Duodenal mucosa (tissue), 2 donors: ENCODE measurements around the gene ENTPD6.

ENCODE experiments used
- H3K27ac ChIP-seq: one replicate; pipeline ENCODE4 v1.7.0; 2013; ENCODE audit warnings: low read depth, low read length
- H3K27me3 ChIP-seq, 2 donors: one replicate each; pipeline ENCODE4 v1.7.0; 2013; ENCODE audit warnings: low read length in 2 of 2, control low read depth in 1 of 2; ENCODE audit not compliant: insufficient read depth in 2 of 2, control insufficient read depth in 1 of 2
- H3K36me3 ChIP-seq, 2 donors: one replicate each; pipeline ENCODE4 v1.7.0; 2013; ENCODE audit warnings: low read length in 2 of 2, control low read depth in 1 of 2; ENCODE audit not compliant: insufficient read depth in 2 of 2, control insufficient read depth in 1 of 2
- H3K4me1 ChIP-seq, 2 donors: one replicate each; pipeline ENCODE4 v1.7.0; 2013; ENCODE audit warnings: low read length in 2 of 2, control low read depth in 1 of 2; ENCODE audit not compliant: insufficient read depth in 2 of 2, control insufficient read depth in 1 of 2
- H3K4me3 ChIP-seq, 2 donors: one replicate each; pipeline ENCODE4 v1.7.0; 2013; ENCODE audit warnings: low read length in 2 of 2, low read depth in 1 of 2
- H3K9ac ChIP-seq, 2 donors: one replicate each; pipeline ENCODE4 v1.7.0; 2013; ENCODE audit warnings: low read length in 2 of 2, low read depth in 1 of 2
- H3K9me3 ChIP-seq, 2 donors: one replicate each; pipeline ENCODE4 v1.7.0; 2013; ENCODE audit warnings: low read length in 2 of 2, control low read depth in 1 of 2; ENCODE audit not compliant: control insufficient read depth in 1 of 2

Gene ENTPD6

GRCh38 chr20:25217161-25218108, 21.9 kb downstream of the ENTPD6 start:
- Histone ChIP-seq H3K36me3 (peaks cover 39 to 90% of the 10 kb centered on the region in 2 donors), H3K9ac (no peak overlapping the region), H3K27ac (no peak overlapping the region), H3K9me3 (no peaks in the 10 kb centered on the region), H3K4me1 (no peaks in the 10 kb centered on the region), H3K4me3 (no peak overlapping the region), H3K27me3 (no peaks in the 10 kb centered on the region)

DNA sequence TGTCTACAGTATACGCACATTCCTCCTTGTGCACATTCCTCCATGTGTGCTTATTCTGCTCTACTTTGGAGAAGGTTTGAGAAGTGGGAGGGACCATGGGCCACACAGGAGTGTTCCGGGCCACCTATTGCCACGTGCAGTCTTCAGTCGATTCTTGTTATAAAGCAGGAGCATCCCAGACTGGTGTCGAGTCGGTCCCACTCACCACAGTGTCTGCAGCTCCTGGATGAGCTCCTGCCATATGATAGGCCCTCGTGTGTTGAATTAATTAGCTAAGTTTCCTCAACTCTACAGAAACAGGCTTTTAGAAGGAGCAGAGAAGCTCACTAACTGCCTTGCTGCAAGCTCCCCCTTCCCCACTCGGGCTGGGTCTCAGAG, 22.6 kb downstream of the ENTPD6 start:
- Histone ChIP-seq H3K9ac (no peak overlapping the region), H3K27ac (no peak overlapping the region), H3K27me3 (no peaks in the 10 kb centered on the region), H3K4me1 (no peaks in the 10 kb centered on the region), H3K36me3 (peaks cover 39 to 87% of the 10 kb centered on the region in 2 donors), H3K9me3 (no peaks in the 10 kb centered on the region), H3K4me3 (no peak overlapping the region)

DNA sequence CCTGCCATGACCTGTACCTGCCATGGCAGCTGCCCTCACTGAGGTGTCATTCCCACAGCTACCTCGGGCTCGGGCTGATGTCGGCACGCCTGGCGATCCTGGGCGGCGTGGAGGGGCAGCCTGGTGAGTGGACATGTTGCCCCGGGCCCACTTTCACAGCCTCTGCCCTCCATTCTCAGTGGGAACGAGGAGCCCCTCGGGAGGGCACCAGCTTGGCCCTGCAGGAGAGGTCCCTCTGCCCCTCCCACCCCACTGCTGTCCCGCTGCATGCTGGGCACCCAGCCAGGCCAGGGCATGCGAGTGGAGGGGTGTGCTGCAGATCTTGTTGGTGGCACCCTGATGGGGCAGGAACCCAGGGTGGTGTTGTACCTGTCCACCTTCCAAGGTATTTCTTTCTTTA, 23.0 kb downstream of the ENTPD6 start:
- no peaks in the 10 kb centered on the region for H3K4me1 ChIP-seq
- H3K9ac ChIP-seq, result no peak overlapping the region
- H3K9me3 ChIP-seq, result no peaks in the 10 kb centered on the region
- H3K27ac ChIP-seq, result no peak overlapping the region
- H3K36me3 ChIP-seq, result peaks cover 39 to 86% of the 10 kb centered on the region in 2 donors
- H3K27me3 ChIP-seq, result no peaks in the 10 kb centered on the region
- H3K4me3 ChIP-seq, result no peak overlapping the region

- Histone ChIP-seq H3K4me3 (no peak overlapping the region), H3K4me1 (no peaks in the 10 kb centered on the region), H3K9me3 (no peaks in the 10 kb centered on the region), H3K9ac (no peak overlapping the region), H3K27me3 (no peaks in the 10 kb centered on the region), H3K27ac (no peak overlapping the region), H3K36me3 (peaks cover 35 to 83% of the 10 kb centered on the region in 2 donors)
Measured at GRCh38 chr20:25219365-25219764, 23.9 kb downstream of the ENTPD6 start.

- Histone ChIP-seq H3K36me3 (peaks cover 34 to 83% of the 10 kb centered on the region in 2 donors), H3K9ac (no peak overlapping the region), H3K9me3 (no peaks in the 10 kb centered on the region), H3K4me3 (no peak overlapping the region), H3K27ac (no peak overlapping the region), H3K27me3 (no peaks in the 10 kb centered on the region), H3K4me1 (no peaks in the 10 kb centered on the region)
Measured at GRCh38 chr20:25220021-25220730, 24.7 kb downstream of the ENTPD6 start.

DNA sequence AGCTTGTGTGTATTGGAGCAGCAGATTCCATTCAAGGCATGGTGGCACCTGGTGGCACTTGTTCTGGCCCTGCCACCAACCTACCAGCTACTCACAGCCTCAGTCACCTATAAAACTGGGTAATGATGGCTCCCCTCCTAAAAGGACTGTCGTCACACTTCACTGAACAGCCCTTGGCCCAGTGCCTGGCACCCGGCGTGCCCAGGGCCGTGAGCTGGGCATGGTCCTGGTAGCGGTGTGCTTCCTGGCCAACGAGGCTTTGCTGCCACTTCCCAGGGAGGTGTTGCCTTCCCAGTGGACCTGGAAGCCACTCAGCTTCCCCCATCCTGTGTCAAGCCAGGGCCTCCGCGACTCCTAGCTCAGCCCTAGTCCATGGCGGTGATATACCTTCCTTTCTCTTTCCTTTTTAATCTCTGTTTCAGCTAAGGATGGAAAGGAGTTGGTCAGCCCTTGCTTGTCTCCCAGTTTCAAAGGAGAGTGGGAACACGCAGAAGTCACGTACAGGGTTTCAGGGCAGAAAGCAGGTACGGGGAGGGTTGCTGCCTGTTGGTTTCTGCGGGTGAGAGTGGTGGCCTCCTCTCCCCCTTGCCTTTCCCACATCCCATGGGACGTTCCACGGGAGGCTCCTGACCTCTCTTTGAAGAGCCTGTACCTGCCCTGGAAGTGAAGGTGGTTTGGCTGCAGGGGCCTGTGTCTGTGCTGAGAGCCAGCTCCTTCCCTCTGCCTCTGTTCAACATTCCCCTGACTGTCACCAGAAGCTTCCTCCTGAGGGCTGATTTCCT, 25.5 kb downstream of the ENTPD6 start:
- Histone ChIP-seq H3K27ac (no peak overlapping the region), H3K27me3 (no peaks in the 10 kb centered on the region), H3K9ac (no peak overlapping the region), H3K9me3 (no peaks in the 10 kb centered on the region), H3K4me3 (no peak overlapping the region), H3K4me1 (no peaks in the 10 kb centered on the region), H3K36me3 (peaks cover 26 to 81% of the 10 kb centered on the region in 2 donors)

DNA sequence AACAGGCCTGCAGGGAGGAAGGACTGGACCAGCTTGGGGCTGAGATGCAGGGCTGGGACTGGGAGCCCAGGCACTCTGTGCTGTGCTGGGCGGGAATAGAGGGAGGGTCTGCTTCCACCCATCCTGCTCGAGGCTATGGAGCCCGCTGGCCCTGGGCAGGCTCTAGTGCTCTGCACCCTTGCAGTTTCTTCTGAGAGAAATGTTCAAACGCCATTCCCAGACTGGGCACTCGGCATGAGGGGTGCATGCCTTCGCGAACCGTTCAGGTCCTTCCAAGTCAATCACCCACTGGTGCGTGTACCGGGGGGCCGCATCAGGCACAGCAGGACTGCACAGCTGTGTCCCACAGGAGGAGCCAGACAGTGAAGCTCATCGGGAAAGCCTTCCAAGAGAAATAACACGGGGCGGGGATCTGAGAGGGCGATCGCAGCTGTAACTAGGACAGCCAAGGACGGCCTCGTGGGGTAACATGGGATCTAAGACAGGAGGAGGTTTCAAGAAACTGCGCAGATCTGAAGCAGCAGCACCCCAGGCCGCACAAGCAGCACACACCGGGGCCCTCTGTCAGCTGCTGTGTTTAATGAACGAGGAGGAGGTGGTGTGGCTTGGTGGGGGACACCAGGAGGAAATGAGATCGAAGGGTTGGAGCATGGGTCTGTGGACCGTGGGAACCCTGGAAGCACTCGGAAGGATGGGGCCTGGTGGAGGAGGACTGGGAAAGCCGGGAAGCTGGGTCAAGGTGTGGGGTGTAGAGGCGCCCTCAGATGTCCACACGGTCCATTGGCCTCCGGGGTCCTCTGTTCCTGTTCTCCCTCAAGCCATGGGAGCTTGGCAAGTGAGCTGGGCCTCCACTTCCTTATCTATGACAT, 26.3 kb downstream of the ENTPD6 start:
- no peak overlapping the region for H3K27ac ChIP-seq
- peaks cover 23 to 79% of the 10 kb centered on the region in 2 donors for H3K36me3 ChIP-seq
- no peak overlapping the region for H3K4me3 ChIP-seq
- H3K9me3 ChIP-seq, result no peaks in the 10 kb centered on the region
- H3K9ac ChIP-seq, result no peak overlapping the region
- H3K27me3 ChIP-seq, result no peaks in the 10 kb centered on the region
- H3K4me1 ChIP-seq, result no peaks in the 10 kb centered on the region

GRCh38 chr20:25222461-25223178, 27.1 kb downstream of the ENTPD6 start:
- no peak overlapping the region for H3K9ac ChIP-seq
- no peaks in the 10 kb centered on the region for H3K9me3 ChIP-seq
- no peaks in the 10 kb centered on the region for H3K4me1 ChIP-seq
- H3K36me3 ChIP-seq, result peaks cover 16 to 71% of the 10 kb centered on the region in 2 donors
- no peak overlapping the region for H3K4me3 ChIP-seq
- no peak overlapping the region for H3K27ac ChIP-seq
- H3K27me3 ChIP-seq, result no peaks in the 10 kb centered on the region

- Histone ChIP-seq H3K27me3 (no peaks in the 10 kb centered on the region), H3K4me1 (no peaks in the 10 kb centered on the region), H3K36me3 (peaks cover 12 to 65% of the 10 kb centered on the region in 2 donors), H3K27ac (no peak overlapping the region), H3K9ac (no peak overlapping the region), H3K9me3 (no peaks in the 10 kb centered on the region), H3K4me3 (no peak overlapping the region)
Measured at GRCh38 chr20:25223179-25223661, 27.7 kb downstream of the ENTPD6 start.
